Measurements from ENCODE around the gene PRPF40A. TPM values are rescaled to one million over a fixed set of nuclear protein-coding genes. Genes with fewer than 3 reads are reported as not detected.
A peak's percentile ranks its signal among the peaks of the same experiment; 100 is the strongest.

Gene PRPF40A
- total and polyA plus RNA-seq, 2 of the 13 experiments (the other 11 are each of a cell fraction or from before 2014, with no cell fraction given) = 146 to 207 TPM

GRCh38 chr2:152717228-152718075 is at the start of gene PRPF40A (continued):
- TF ChIP-seq ZBTB40 (IDR thresholded peaks at IDR 0.05) (no peak), ZBTB40 (CRISPR knock-in tag; IDR thresholded peaks at IDR 0.05) (peak; percentile 28; the same call in 1 of the 2 replicates), FOXA1 (IDR thresholded peaks at IDR 0.05) (no peak), FOXA1 (CRISPR knock-in tag; IDR thresholded peaks at IDR 0.05) (peak; percentile 33; the same call in 1 of the 2 replicates), ZNF33A (CRISPR knock-in tag; IDR thresholded peaks at IDR 0.05; ENCODE audit: borderline replicate concordance) (no peak), ZMYM3 (CRISPR knock-in tag; IDR thresholded peaks at IDR 0.05) (peak; percentile 32; the same call in 1 of the 2 replicates), GTF3A (CRISPR knock-in tag; conservative IDR thresholded peaks at IDR 0.05) (peak; percentile 92), TARDBP (CRISPR knock-in tag; IDR thresholded peaks at IDR 0.05) (peak; percentile 86), THRA (CRISPR knock-in tag; IDR thresholded peaks at IDR 0.05; ENCODE audit: borderline replicate concordance) (no peak; the same call in 1 of the 2 replicates), RELA (CRISPR knock-in tag; IDR thresholded peaks at IDR 0.05) (no peak), ZBTB8A (CRISPR knock-in tag; IDR thresholded peaks at IDR 0.05; ENCODE audit: borderline replicate concordance, low read depth) (peak; percentile 91), MBNL3 (CRISPR knock-in tag; conservative IDR thresholded peaks at IDR 0.05) (no peak)

All from HepG2 (cell line).